RWPE1 (cell line): Measurements from ENCODE around the gene GIT2.
"Not testable (repeated sequence)": the region's sequence is repeated elsewhere in the genome, so short reads cannot be mapped to it uniquely, and the experiment has no call there.

Source experiments
- CTCF ChIA-PET: fragments of 350-600 bp; sonication (Branson Sonifier 250); formaldehyde crosslinking; extraction: SDS; loops from one replicate; lab custom pipeline; 2021; lab: Yijun Ruan, JAX
- POLR2A ChIA-PET: fragments of 400-600 bp; formaldehyde crosslinking; extraction: SDS; loops from one replicate; lab custom pipeline; 2020; ENCODE audit warnings: antibody characterized with exemption; ENCODE audit not compliant: low non-redundant PET; lab: Yijun Ruan, JAX
- DNase-seq: peaks from one replicate; pipeline ENCODE4 v3.0.0; 2012; ENCODE audit warnings: low spot score
- H3K27ac ChIP-seq: fragments of 450-650 bp; 2 replicates; pipeline ENCODE4 v1.5.1; 2017
- TF ChIP-seq, protein P1 (sequence below): fragments of 450-650 bp; conservative IDR thresholded peaks from 2 replicates; pipeline ENCODE4 v1.5.1; 2017; ENCODE audit warnings: low read depth, mild to moderate bottlenecking

Gene GIT2

DNA sequence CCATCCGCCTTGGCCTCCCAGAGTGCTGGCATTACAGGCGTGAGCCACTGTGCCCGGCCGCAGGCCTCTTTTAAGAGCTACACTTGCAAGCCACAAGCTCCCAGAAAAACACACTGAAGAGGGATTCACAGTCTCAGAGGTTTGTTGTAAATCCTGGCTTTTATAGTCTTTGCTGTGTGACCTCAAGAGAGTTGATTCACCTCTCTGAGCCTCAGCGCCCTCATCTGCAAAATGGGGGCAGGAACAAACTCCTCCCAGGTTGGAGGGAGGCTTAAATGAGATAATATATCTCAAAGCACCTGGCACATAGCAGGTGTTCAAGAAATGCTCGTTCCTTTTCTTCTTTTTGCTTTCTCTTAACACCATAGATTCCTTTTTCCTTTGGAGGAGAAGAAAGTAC, 100.0 kb downstream of the GIT2 start:
- DNase-seq, result no peak
- ChIA-PET CTCF (interaction anchor here (0.6 kb wide), 1 partner anchor 36 kb away, joined by 6 read pairs; no protein-coding TSS in a partner anchor), POLR2A (no interaction called here)
- TF ChIP-seq, protein P1, sequence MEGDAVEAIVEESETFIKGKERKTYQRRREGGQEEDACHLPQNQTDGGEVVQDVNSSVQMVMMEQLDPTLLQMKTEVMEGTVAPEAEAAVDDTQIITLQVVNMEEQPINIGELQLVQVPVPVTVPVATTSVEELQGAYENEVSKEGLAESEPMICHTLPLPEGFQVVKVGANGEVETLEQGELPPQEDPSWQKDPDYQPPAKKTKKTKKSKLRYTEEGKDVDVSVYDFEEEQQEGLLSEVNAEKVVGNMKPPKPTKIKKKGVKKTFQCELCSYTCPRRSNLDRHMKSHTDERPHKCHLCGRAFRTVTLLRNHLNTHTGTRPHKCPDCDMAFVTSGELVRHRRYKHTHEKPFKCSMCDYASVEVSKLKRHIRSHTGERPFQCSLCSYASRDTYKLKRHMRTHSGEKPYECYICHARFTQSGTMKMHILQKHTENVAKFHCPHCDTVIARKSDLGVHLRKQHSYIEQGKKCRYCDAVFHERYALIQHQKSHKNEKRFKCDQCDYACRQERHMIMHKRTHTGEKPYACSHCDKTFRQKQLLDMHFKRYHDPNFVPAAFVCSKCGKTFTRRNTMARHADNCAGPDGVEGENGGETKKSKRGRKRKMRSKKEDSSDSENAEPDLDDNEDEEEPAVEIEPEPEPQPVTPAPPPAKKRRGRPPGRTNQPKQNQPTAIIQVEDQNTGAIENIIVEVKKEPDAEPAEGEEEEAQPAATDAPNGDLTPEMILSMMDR, result no peak
- no peak overlapping the region for H3K27ac ChIP-seq

DNA sequence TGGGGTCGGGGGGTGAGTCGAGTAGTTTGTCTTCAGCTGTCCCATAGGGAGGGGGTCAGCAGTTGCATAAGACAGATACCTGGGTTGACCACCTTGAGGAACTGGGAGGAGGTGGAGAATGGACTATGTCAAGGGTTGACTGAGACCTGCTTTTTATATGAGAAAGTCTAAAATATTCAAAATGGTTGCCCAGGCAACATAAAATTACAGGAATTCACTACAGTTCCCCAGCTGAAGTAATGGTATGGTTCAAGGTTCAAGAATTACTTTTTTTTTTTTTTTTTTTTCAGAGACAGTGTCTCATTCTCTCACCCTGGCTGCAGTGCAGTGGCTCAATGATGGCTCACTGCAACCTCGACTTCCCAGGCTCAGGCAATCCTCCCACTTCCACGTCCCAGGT, 101.2 kb downstream of the GIT2 start:
- no peak for DNase-seq
- TF ChIP-seq, protein P1, result no peak
- POLR2A ChIA-PET, result no interaction called here
- H3K27ac ChIP-seq, result no peak overlapping the region
- CTCF ChIA-PET, result no interaction called here

DNA sequence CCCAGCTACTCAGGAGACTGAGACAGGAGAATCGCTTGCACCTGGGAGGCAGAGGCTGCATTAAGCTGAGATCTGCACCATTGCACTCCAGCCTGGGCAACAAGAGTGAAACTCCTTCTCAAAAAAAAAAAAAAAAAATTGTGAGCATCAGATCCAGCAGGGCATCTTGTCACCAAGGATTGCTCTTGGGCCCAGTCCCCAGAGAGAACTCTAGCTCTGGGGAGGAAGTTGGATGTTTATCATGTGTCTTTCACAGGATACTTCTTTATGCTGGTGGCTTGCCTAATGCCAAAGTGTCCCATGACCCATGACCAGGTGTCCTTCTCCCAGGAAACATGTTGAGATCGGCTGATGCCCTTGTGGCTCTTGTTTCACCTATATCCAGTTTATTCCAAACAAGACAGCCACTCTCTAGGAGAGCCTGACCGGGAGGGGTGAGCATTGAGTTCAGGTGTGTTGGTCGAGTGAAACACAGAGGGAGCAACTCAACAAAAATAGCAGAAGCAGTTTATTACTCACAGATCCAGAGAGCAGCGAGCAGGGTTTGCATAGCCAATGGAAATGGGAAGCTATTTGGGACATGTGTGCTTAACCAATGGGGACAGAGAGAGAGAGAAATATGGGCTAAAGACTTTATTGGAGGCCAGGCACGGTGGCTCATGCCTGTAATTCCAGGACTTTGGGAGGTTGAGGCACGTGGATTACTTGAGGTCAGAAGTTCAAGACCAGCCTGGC, 102.7 kb downstream of the GIT2 start:
- ChIA-PET CTCF (no interaction called here), POLR2A (no interaction called here)
- DNase-seq, result no peak
- peak overlapping the region; percentile 28 for H3K27ac ChIP-seq
- TF ChIP-seq, protein P1, result no peak

DNA sequence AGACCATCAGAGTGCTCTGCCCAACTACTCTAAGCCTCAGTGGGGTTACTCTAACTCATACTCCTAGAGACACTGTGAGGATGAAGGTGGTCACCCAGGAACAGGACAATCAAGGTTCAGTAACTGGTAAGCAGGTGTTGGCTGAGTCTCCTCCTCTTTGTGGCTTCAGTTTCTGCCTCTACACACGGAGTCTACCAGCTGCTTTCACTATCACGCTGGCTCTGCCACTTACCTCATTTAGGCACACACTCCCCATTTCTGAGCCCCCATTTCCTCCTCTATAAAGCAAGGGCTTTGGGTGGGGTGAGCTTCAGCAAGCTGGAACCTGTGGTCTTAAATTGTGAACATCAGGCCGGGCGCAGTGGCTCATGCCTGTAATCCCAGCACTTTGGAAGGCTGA, 103.4 kb downstream of the GIT2 start:
- no peak for DNase-seq
- H3K27ac ChIP-seq, result peak overlapping the region; percentile 28
- ChIA-PET CTCF (no interaction called here), POLR2A (no interaction called here)
- TF ChIP-seq, protein P1, result no peak

DNA sequence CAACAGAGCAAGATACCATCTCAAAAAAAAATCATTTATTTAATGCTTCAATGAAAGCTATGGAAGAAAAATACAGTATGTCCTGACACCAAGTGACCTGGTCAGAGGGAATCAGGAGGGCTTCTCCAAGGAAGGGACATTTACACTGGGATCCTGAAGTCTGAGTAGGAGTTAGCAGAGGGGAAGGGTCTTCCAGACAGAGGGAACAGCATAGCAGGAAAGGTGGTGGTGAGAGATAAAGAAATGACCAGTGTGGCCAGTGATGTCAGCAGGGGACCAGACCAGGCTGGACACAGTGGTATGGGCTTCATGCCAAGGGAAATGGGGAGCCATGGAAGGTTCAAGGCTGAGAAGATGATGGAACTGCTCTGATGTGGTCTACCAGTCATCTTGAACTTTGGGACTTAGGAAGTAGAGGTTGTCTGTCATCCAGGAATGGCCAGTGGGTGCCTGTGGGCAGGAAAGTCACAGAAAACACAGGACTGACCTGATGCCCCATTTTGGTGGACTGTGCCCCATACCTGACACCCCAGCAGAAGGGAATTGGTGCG, 103.9 kb downstream of the GIT2 start:
- TF ChIP-seq, protein P1, result no peak
- peak overlapping the region; percentile 28 for H3K27ac ChIP-seq
- DNase-seq, result no peak
- POLR2A ChIA-PET, result no interaction called here
- CTCF ChIA-PET, result no interaction called here

DNA sequence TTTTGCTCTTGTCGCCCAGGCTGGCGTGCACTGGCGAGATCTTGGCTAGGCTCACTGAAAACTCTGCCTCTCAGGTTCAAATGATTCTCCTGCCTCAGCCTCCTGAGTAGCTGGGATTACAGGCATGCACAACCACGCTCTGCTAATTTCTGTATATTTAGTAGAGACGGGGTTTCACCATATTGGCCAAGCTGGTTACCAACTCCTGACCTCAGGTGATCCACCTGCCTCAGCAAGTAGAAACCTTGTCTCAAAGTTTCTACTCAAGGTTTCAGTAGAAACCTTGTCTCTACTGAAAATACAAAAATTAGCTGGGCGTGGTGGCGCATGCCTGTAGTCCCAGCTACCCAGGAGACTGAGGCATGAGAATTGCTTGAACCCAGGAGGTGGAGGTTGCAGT, 104.4 kb downstream of the GIT2 start:
- POLR2A ChIA-PET, DNase-seq, H3K27ac ChIP-seq: not testable (repeated sequence)
- CTCF ChIA-PET, result interaction anchor here (0.6 kb wide), 1 partner anchor 464 kb away, joined by 5 read pairs; no protein-coding TSS in a partner anchor

DNA sequence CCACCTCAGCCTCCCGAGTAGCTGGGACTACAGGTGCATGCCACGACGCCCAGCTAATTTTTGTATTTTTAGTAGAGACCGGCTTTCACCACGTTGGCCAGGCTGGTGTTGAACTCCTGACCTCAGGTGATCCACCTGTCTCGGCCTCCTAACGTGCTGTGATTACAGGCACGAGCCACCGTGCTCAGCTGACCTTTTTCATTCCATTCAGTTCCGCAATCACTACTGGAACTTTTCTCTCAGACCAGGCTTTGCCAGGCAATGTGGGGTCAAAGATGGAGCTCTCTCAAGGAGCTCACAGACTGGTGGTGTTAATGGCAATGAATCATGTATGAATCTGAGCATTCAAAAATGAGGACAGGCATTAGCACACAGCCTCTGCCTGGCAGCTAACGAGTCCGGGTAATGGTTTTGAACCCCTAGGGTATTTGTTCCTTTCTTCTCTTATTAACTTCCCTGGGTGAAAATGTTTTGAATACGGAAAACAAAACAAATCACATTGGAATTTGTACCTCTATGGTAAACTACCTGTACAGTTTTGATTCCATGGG, 105.5 kb downstream of the GIT2 start:
- no peak for DNase-seq
- peak overlapping the region; percentile 97 for H3K27ac ChIP-seq
- ChIA-PET CTCF (interaction anchor here (0.5 kb wide), 1 partner anchor 103 kb away, joined by 4 read pairs; no protein-coding TSS in a partner anchor), POLR2A (no interaction called here)
- TF ChIP-seq, protein P1, result no peak
